Eye (tissue), 1 donor: ENCODE measurements around the gene FFAR3.

ENCODE experiments used
- DNase-seq: peaks from one replicate; pipeline ENCODE4 v3.0.0-alpha.2; 2015

Gene FFAR3

GRCh38 chr19:35404879-35405622 is 46.8 kb downstream of the FFAR3 start:
- DNase-seq = no peak

DNA sequence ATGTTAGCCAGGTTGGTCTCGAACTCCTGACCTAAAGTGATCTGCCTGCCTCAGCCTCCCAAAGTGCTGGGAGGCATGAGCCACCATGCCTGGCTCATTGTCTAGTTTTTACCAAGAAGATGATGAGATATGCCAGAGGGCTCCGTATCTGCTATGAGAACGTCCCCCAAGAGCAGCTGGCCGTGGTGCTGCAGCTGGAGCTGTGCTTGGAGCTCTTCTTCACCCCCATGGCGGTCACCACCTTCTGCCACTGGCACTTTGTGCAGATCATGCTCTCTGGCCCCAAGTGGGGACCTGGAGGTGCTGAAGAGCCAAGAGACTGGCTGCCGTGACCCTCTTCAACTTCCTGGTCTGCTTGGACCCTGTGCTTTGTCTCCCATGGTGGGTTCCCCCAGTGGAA is 49.4 kb downstream of the FFAR3 start:
- DNase-seq = no peak

- no peak for DNase-seq
These were observed 50.3 kb downstream of the FFAR3 start for GRCh38 chr19:35408284-35409171.

DNA sequence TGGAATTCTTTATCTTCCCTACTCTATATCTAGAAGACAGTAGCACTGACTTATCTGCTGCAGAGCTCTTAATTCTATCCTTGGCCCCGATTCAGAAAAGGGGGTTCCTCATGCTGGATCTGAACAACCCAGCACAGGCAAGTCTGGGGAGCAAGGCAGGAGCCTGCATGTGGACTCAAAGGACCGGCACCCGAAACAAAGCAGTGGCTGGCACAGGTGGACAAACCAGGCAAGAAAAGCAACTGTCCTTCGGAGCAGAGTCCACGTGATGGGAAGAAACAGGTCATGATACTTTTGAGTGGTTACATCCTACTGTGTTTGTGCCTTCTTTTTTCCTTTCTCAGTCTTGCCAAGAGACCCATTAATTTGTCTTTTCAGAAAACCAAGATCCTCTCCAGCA is 50.9 kb downstream of the FFAR3 start:
- DNase-seq = no peak
